Spleen (tissue), 7 donors: Measurements from ENCODE around the gene SLC25A45.

Source experiments
- CTCF ChIP-seq, 11 experiments: fragments of 200-600 bp in 7 of 11; fragments of 450-650 bp in 4 of 11; sonication (generic) in 4 of 11; IDR thresholded peaks in 8 of 11; conservative IDR thresholded peaks in 3 of 11; 1 replicate in 7 of 11; 2 replicates in 4 of 11; pipeline versions ENCODE4 v1.4.0 to v1.8.0; 2016 to 2021; ENCODE audit warnings: antibody characterized with exemption in 11 of 11, inconsistent platforms in 4 of 11, mild to moderate bottlenecking in 1 of 11
- POLR2A ChIP-seq, 3 donors: fragments of 450-650 bp; IDR thresholded peaks; one replicate each; pipeline ENCODE4 v1.5.1; 2017; ENCODE audit warnings: antibody characterized with exemption in 3 of 3, mild to moderate bottlenecking in 1 of 3
- donor health status: DM: no; HTN: no; CAD: no; lungs with moderate emphysema.
- donor health status: DM: no; HTN: no; CAD: no.
- donor health status: DM: no; HTN: no; CAD: no.

- no peak for TF ChIP-seq CTCF (IDR thresholded peaks at IDR 0.05 in 8 of 11, conservative IDR thresholded peaks at IDR 0.05 in 3 of 11)
- TF ChIP-seq POLR2A (IDR thresholded peaks at IDR 0.05), result no peak
Observed at GRCh38 chr11:65355776-65356393, 26.6 kb downstream of the SLC25A45 start.
